Subcutaneous abdominal adipose tissue (tissue), 5 donors: ENCODE measurements around the gene STAT5A.
A peak's percentile ranks its signal among the peaks of the same experiment; 100 is the strongest.
"Not testable (repeated sequence)": the region's sequence is repeated elsewhere in the genome, so short reads cannot be mapped to it uniquely, and the experiment has no call there.

Experiments
- H3K27ac ChIP-seq: one replicate; pipeline ENCODE4 v1.7.0; 2013; ENCODE audit warnings: low read depth, mild to moderate bottlenecking, inconsistent platforms, low read length, moderate library complexity
- H3K27me3 ChIP-seq, 5 donors: one replicate each; pipeline ENCODE4 v1.7.0; 2013; ENCODE audit warnings: low read length in 5 of 5, inconsistent platforms in 1 of 5; ENCODE audit not compliant: control insufficient read depth in 5 of 5, insufficient read depth in 4 of 5
- H3K36me3 ChIP-seq, 5 donors: one replicate each; pipeline ENCODE4 v1.7.0; 2013; ENCODE audit warnings: low read length in 5 of 5; ENCODE audit not compliant: control insufficient read depth in 5 of 5, insufficient read depth in 5 of 5
- H3K4me1 ChIP-seq, 5 donors: one replicate each; pipeline ENCODE4 v1.7.0; 2013; ENCODE audit warnings: low read length in 5 of 5, mild to moderate bottlenecking in 3 of 5, moderate library complexity in 1 of 5; ENCODE audit not compliant: control insufficient read depth in 5 of 5, insufficient read depth in 5 of 5
- H3K4me3 ChIP-seq, 5 donors: one replicate each; pipeline ENCODE4 v1.7.0; 2013; ENCODE audit warnings: low read length in 5 of 5, low read depth in 1 of 5
- H3K9ac ChIP-seq, 5 donors: one replicate each; pipeline ENCODE4 v1.7.0; 2013; ENCODE audit warnings: low read length in 5 of 5, mild to moderate bottlenecking in 4 of 5, moderate library complexity in 3 of 5
- H3K9me3 ChIP-seq, 5 donors: one replicate each; pipeline ENCODE4 v1.7.0; 2013; ENCODE audit warnings: low read length in 5 of 5; ENCODE audit not compliant: control insufficient read depth in 5 of 5
- donor health status: healthy.
- donor health status: healthy.
- donor health status: healthy.
- donor health status: healthy.
- donor health status: healthy.

The STAT5A gene

DNA sequence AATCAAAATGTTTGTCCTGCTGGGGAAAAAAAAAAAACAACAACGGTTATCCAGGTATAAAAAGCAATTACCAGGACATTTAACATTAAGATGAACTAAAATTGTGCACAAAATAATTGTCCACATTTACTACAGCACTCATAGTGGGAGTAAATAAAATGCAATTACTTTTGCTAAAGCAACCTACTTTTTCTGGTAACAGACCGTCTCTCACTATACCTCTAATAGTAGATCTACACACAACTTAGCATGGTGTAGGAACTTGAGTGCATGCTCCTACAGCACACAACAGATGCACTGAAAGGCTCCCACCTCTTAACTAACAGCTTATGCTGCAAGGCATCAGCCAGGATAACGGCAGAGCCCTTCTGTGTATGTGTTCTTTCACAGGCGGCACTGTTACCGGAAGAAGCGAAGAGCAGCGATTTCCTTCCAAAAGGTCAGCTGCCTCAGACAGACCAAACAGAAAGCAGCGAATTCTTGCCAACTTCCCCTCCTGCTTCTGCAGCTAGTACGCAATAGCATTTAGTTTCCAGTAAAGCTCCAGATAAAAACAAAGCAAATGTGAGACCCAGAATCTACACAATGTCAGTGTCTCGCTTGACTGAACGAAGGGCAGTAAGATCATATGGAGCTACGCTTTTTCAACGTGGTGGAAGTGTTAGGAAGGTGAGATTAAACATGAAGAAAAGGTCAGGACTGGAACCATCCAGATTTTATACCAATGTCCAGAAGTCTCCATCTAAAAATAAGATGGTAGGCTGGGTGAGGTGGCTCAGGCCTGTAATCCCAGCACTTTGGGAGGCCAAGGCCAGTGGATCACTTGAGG is 39.7 kb upstream of the STAT5A start:
- peak overlapping the region; percentile 29 to 70 (median 63) for H3K9ac ChIP-seq
- no peaks in the 10 kb centered on the region for H3K27me3 ChIP-seq
- peak overlapping the region; percentile 25 to 69 (median 49) for H3K4me3 ChIP-seq
- no peaks in the 10 kb centered on the region for H3K36me3 ChIP-seq
- H3K4me1 ChIP-seq, result peaks cover 3 to 44% (median 32%) of the 10 kb centered on the region in 5 donors
- no peaks in the 10 kb centered on the region for H3K9me3 ChIP-seq
- H3K27ac ChIP-seq, result peak overlapping the region; percentile 92

DNA sequence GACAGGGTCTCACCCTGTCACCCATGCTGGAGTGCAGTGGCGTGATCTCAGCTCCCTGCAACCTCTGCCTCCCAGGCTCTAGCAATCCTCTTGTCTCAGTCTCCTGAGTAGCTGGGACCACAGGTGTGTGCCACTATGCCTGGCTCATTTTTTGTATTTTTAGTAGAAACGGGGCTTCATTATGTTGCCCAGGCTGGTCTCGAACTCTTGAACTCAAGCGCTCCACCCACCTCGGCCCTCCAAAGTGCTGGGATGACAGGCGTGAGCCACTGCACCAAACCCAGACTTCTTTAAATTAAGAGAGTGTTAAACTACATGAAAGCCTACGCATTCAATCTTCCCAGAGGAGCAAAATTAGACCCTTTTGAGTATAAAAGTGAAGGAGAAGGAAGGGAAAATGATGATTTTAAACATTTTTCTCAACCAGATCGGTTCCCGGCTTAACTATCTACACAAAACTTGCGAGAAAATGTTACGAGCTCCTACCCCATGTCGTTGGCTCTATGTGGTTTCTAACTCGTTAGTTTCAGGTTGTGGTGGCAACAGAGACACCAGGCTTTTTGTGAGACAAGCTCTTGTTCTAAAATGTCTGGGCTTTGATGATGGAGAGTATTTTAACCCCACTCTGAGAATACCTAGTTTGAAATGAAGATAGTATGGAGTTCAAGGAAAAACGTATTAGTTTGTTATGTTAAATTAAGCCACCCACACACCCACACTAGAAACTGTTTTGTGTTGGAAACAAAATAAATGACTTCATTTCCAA is 38.4 kb upstream of the STAT5A start:
- Histone ChIP-seq H3K27me3 (no peaks in the 10 kb centered on the region), H3K4me3 (no peak overlapping the region), H3K9ac (no peak overlapping the region), H3K27ac (peak overlapping the region; percentile 92), H3K36me3 (no peaks in the 10 kb centered on the region), H3K4me1 (peaks cover 3 to 41% (median 29%) of the 10 kb centered on the region in 5 donors), H3K9me3 (no peaks in the 10 kb centered on the region)

DNA sequence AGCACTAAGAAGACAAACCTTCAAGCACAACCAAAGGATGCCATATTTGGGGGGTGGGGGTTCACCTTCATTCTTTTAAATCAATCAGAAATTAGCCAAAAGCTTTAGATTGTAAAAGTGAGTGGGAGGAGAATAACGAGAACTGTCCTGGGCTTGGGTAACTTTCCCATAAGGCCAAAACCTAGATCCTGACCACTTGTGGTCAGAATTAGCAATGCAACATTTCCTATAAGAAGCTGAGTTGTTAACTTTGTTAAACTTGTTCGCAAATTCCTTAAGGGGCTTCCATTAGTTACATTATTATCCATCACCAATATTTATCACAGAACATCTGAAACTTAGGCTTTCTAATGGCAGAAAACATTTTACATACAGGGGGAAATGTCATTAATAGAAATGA is 37.2 kb upstream of the STAT5A start:
- Histone ChIP-seq H3K9me3 (no peaks in the 10 kb centered on the region), H3K27ac (peak overlapping the region; percentile 19), H3K36me3 (no peaks in the 10 kb centered on the region), H3K27me3 (no peaks in the 10 kb centered on the region), H3K4me3 (no peak overlapping the region), H3K4me1 (peaks cover 3 to 35% (median 25%) of the 10 kb centered on the region in 5 donors), H3K9ac (no peak overlapping the region)

DNA sequence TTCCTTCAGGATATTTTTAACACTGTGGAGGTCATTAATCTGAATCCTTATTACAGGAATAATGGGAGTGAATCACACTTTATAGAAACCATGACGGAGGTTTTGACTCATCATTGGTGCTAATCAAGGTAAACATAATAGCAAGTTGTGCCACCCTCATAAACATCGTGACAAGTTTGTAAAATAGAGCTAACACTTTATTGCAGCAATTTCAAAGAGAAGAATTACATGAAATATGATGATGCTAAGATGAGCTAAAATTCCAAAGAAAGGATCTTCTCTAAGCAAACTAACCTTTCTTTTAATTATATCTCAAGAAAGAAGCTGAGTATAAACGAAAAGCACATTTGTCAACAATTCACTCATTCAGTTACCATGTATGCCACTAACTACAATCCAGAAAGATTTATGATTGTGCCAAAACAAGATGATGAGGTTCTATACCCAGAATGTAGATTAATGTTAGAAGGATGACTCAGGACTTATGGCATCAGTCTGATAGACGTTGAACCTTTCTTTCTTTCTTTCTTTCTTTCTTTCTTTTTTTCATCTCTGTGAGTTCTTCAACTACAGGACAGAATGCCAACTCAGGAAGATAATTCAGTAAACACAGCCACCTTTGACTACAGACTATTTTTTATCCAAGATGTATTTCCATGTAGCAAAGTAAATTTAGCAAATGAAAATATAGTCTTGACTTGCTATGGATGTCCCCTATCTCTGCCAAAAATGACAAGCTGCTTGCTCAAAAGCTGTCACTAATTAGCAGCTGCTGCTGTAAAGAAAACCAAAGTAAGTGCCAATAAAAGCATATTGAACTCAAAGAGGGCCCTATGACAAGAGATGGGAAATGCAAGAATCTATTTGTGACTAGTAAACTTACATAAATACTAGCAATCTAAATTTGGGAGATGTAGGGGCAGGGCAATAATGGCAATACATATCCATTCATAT is 35.4 kb upstream of the STAT5A start:
- H3K27me3 ChIP-seq, result no peaks in the 10 kb centered on the region
- no peak overlapping the region for H3K9ac ChIP-seq
- no peaks in the 10 kb centered on the region for H3K9me3 ChIP-seq
- no peak overlapping the region for H3K4me3 ChIP-seq
- H3K27ac ChIP-seq, result peak overlapping the region; percentile 71
- no peaks in the 10 kb centered on the region for H3K36me3 ChIP-seq
- H3K4me1 ChIP-seq, result peaks cover 3 to 21% (median 17%) of the 10 kb centered on the region in 5 donors

DNA sequence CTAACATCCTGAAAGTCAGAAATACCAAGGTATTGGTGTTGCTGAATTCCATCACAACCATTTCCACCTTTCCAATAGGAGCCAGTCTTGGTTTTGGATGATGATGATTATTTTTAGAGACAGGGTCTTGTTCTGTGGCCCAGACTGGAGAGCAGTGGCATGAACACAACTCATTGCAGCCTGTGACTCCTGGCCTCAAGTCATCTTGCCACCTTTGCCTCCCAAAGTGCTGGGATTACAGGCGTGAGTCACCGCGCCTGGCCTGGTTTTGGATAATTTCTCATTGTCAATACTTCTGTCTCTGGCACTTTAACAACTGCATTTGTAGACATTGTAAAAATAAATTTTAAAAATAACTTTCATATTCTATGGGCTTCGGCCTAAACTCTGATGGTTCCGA is 34.7 kb upstream of the STAT5A start:
- H3K4me1 ChIP-seq, result peaks cover 3 to 14% (median 10%) of the 10 kb centered on the region in 5 donors
- H3K27ac ChIP-seq, result peak overlapping the region; percentile 71
- H3K36me3 ChIP-seq, result no peaks in the 10 kb centered on the region
- H3K27me3 ChIP-seq, result no peaks in the 10 kb centered on the region
- no peaks in the 10 kb centered on the region for H3K9me3 ChIP-seq
- H3K4me3 ChIP-seq, result no peak overlapping the region
- no peak overlapping the region for H3K9ac ChIP-seq

DNA sequence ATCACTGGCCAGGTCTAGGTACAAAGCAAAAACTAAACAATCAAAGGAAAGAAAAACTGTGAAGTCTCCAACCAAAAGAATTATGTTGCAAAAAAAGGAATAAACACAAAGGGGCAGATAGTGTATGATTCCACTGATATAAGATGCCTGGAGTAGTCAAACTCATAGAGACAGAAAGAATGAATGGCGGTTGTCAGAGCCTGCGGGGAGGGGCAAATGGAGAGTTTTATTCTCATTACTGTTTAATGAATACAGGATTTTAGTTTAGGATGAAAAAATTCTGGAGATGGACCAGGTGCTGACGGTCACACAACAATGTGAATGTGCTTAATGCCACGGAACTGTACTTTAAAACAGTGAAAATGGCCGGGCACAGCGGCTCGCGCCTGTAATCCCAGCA is 32.9 kb upstream of the STAT5A start:
- Histone ChIP-seq H3K4me3 (no peak overlapping the region), H3K36me3 (no peaks in the 10 kb centered on the region), H3K4me1 (peaks cover 0 to 9% (median 2%) of the 10 kb centered on the region in 5 donors), H3K9me3 (no peaks in the 10 kb centered on the region), H3K9ac (no peak overlapping the region), H3K27me3 (no peaks in the 10 kb centered on the region), H3K27ac (no peak overlapping the region)

DNA sequence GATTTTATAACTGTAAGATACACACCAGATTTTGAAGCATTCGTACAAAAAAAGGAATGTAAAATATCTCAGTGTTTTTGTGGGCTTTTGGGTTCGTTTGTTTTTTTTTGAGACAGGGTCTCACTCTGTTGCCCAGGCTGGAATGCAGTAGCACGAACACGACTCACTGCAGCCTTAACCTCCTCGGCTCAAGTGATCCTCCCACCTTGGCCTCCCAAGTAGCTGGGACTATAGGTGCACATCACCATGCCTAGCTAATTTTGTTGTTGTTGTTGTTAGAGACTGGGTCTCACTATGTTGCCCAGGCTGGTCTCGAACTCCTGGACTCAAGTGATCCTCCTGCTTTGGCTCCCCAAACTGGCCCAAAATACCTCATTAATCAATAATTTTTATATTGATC is 28.0 kb upstream of the STAT5A start:
- Histone ChIP-seq H3K4me3 (no peak overlapping the region), H3K27ac (no peak overlapping the region), H3K9ac (no peak overlapping the region), H3K27me3 (no peaks in the 10 kb centered on the region), H3K4me1 (peaks cover 0 to 2% (median 0%) of the 10 kb centered on the region in 5 donors), H3K9me3 (no peaks in the 10 kb centered on the region), H3K36me3 (no peaks in the 10 kb centered on the region)

DNA sequence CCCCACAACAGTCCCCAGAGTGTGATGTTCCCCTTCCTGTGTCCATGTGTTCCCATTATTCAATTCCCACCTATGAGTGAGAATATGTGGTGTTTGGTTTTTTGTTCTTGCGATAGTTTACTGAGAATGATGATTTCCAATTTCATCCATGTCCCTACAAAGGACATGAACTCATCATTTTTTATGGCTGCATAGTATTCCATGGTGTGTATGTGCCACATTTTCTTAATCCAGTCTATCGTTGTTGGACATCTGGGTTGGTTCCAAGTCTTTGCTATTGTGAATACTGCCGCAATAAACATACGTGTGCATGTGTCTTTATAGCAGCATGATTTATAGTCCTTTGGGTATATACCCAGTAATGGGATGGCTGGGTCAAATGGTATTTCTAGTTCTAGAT is 23.9 kb upstream of the STAT5A start:
- not testable (repeated sequence) for H3K27ac ChIP-seq, H3K27me3 ChIP-seq, H3K4me3 ChIP-seq, H3K9me3 ChIP-seq, H3K9ac ChIP-seq, H3K36me3 ChIP-seq
- peaks cover 0 to 18% (median 6%) of the 10 kb centered on the region in 5 donors for H3K4me1 ChIP-seq

DNA sequence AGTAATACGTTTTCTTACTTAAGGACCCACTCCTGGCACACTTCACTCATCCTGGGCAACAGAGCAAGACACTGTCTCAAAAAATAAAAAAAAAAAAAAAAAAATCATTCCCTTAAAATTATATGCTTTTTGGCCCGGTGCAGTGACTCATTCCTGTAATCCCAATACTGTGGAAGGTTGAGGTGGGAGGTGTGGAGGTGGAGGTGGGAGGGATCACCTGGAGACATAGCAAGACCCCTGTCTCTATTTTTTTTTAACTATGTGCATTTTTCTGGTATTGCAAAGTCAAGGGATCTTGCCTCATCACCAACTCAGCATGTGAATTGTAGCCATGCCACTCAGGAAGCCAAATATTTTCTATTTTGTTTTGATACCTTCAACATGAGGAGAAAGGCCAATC is 21.8 kb upstream of the STAT5A start:
- no peaks in the 10 kb centered on the region for H3K36me3 ChIP-seq
- H3K9me3 ChIP-seq, result no peaks in the 10 kb centered on the region
- peak overlapping the region; percentile 85 for H3K27ac ChIP-seq
- no peaks in the 10 kb centered on the region for H3K27me3 ChIP-seq
- H3K9ac ChIP-seq, result peak overlapping the region in 1 of 5 donors; percentile 60
- peaks cover 3 to 39% (median 19%) of the 10 kb centered on the region in 5 donors for H3K4me1 ChIP-seq
- H3K4me3 ChIP-seq, result no peak overlapping the region
